Measurements from ENCODE around the gene STRBP.
A peak's percentile ranks its signal among the peaks of the same experiment; 100 is the strongest.
"Not testable (repeated sequence)": the region's sequence is repeated elsewhere in the genome, so short reads cannot be mapped to it uniquely, and the experiment has no call there.

The STRBP gene

DNA sequence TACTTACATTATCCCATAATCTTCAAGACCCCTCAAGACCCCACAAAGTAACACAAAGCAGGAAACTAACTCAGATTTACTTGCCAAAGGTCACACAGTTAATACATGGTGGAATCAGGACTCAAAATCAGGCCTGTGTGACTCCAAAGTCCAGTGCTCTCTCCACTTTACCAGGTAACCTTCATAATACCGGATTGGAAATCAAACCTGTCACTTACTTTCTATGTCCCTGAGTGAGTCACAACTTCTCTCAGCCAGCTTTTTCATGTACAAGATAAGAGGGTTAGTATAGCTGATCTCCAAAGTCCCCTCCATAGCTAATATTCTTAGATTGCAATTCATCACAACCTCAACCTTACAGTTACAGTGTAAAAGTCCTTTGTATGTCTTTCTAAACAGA, 17.1 kb downstream of the STRBP start:
- no peak for DNase-seq (ENCODE audit: low read depth in 1 of 2, low spot score in 1 of 2)

DNA sequence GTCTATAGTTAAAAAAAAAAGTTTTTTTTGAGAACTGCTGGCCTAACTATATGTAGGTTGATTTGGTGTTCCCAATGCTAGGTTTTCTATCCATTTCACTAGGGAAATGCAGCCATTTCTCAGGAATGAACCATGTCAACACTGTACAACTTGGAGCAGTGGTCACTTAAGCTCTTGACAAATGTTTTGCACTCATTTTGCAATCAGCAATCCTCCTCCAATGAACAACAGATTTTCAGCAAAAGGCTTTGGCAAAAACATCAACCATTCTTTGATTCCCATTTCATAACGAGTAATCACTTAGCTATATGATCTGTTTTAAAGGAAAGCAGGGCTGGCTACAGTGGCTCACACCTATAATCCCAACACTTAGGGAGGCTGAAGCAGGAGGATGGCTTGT, 17.9 kb downstream of the STRBP start:
- no peak for DNase-seq (ENCODE audit: low read depth in 1 of 2, low spot score in 1 of 2)

DNA sequence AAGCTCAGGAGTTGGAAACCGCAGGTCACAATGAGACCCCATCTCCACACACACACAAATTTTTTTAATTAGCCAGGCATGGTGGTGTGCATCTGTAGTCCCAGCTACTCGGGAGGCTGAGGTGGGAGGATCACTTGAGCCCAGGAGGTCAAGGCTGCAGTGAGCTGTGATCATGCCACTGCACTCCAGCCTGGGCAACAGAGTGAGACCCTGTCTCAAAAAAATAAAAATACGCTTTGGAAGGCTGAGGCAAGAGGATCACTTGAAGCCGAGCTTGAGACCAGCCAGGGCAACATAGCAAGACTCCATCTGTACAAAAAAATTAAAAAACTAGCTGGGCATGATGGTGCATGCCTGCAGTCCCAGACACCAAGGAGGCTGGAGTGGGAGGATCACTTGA, 19.2 kb downstream of the STRBP start:
- not testable (repeated sequence) for DNase-seq (ENCODE audit: low read depth in 1 of 2, low spot score in 1 of 2)

DNA sequence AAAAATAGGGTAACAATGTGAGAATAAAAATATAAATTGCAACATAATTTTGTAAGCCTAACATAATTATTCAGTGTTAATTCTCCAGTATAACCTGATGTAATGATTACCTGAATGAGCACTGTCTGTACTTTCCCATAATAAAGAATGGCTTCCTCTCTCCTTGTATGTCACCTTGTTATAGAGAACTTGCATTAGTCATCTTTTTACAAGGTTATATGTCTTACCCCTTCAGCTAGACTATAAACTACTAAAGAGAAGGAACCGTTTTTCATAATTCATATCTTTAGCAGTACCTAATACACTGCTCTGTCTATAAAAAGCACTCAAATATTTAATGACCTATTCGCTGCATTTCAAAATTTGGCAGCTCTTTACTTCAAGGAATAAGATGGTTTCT, 19.8 kb downstream of the STRBP start:
- DNase-seq (ENCODE audit: low read depth in 1 of 2, low spot score in 1 of 2): no peak

DNA sequence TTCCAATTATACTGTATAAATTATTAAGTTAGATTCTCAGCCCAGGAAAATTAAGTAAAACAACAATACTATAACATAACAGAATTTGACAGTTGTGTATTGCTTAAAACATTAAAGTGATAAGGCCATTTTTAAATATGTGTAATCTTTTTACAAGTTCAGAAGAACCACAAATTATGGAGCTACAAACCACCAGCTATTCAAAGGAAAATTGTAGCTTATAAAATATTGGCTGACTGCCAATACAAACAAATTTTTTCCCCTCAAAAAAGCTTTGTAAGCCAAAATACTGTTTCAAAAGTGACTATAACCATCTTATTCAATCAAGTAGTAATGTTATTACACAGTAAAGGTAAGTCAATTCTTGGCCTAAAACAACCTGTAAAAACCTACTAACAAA, 21.9 kb downstream of the STRBP start:
- DNase-seq (ENCODE audit: low read depth in 1 of 2, low spot score in 1 of 2): no peak

DNA sequence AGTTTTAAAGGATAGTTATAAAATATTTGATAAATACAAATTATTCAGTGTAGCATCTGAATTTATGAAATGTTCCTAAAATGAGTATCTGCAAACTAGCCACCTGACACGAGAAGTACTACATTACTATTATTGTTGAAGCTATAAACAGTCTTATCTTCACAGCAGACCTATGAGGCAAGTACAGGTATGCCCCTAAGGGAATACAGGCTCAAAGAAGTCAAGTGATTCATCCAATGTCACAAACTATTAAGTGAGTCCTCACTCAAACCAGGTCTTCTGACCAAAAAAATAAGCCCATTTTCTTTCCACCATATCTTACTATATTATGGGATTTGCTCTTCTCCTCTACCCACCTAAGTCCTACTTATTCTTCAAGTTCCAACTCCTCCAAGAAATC, 28.7 kb downstream of the STRBP start:
- DNase-seq (ENCODE audit: low read depth in 1 of 2, low spot score in 1 of 2): no peak

DNA sequence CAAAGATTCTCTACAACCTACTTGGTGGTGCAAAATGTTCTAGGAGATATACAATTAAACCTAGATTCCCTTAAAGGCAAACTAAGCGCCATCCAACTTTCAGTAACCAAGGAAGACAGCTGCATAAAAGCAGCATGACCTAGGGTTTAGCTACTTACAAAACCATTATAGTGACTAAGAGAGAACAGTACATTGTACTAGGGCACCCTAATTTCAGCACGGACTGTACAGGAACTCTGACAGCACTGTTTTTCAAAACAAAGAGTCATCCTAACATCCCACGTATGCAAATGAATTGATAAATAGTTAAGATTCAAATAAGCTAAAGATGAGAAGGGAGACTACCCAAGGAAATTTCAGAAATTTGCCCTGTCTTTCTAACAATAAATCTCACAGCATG, 30.0 kb downstream of the STRBP start:
- DNase-seq (ENCODE audit: low read depth in 1 of 2, low spot score in 1 of 2): no peak

DNA sequence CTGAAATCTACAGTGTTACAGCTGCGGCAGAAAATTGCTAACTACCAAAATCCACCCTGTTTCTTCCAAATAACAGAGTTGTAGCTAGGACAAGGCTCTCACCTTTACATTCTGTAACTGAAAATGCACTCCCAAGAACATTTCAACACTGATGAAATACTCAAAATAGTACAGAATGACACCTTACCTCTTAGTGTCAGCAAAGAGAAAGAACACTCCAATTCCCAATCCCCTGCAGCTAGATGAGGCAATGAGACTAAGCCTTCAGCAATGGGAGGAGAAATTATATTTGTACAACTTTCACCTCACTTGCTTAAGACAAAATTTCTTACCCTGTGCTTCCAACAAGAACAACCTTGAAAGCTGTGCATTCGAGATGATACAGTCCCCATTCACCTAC, 31.2 kb downstream of the STRBP start:
- no peak for DNase-seq (ENCODE audit: low read depth in 1 of 2, low spot score in 1 of 2)

DNA sequence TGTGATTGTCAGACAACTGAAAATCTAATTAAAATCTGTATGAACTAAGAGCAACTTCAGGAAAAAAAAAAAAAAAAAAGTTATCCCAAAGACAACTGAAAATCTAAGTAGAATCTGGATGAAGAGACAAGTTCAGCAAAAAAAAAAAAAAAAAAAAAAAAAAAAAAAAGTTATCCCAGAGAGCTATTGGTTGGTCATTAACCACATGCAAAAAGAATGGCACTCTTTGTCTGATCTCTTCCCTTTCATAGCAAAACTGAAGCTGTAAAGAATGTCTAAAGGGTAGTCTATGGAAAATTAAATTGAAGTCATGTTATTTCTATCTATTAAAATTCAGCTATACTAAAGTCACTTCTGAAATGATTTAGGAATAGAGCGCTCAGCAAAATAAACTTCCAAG, 32.9 kb downstream of the STRBP start:
- no peak for DNase-seq (ENCODE audit: low read depth in 1 of 2, low spot score in 1 of 2)

DNA sequence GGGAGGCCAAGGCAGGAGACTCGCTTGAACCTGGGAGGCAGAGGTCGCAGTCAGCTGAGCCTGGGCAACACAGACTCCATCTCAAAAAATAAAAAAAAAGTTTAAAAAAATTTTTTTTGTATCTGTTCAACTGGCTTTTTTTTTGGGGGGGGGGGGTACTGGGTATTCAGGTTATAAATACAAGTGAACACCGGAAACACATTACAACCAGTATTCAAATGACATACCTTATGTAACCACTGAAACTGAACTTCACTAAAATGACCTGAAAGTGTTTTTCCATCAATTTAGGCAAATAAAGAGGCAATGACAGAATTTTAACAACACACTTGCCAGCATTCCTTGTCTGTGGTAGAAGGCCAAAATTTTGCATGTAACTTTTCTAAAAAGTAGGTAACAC, 33.5 kb downstream of the STRBP start:
- DNase-seq (ENCODE audit: low read depth in 1 of 2, low spot score in 1 of 2): no peak

DNA sequence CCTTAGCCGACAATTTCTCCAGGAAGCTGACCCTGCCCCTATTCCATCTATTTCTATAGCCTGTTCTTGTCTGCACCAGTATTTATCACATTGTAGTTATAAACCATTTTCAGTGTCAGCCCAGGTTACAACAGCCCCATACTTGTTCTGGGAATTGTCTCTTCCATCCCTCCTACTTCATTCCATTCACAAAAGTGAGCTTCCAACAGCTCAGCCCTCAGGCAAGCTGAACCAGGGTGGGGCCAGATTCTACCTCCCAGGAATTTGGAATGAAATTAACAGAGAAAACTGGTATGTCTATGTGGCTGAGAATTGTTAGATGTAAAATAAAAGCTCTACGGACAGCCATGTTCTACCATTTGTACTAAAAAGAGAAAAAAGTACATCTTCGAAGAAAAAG, 36.1 kb downstream of the STRBP start:
- no peak for DNase-seq (ENCODE audit: low read depth in 1 of 2, low spot score in 1 of 2)

DNA sequence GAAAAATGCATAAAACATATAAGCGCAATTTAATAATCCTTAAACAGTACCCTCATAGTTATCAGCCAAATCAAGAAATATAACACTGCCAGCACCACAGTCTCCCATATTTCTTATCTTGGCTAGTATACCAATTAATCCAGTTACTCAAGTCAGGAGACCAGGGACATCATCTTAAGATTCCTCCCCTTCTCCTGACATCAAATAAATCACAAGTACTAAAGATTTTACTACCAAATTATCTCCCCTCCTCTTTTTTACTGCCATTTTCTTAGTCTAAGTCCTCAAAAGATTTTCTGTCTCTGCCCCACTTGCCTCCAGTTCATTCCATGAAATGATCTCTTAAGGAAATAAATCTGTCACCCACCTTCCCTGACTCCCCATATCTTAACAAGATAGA, 37.0 kb downstream of the STRBP start:
- no peak for DNase-seq (ENCODE audit: low read depth in 1 of 2, low spot score in 1 of 2)

DNA sequence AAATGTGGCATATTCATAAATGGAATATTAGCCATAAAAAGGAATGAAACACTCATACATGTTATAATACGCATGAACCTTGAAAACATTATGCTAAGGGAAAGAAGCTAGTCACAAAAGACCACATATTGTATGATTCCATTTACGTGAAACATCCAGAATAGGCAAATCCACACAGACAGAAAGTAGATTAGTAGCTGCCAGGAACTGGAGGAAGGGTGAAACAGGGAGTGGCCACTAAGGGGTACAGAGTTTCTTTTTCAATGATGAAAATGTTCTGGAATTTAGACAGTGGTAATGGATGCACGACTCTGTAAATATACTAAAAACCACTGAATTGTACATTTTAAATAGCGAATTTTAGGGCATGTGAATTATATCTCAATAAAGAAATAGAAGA, 39.4 kb downstream of the STRBP start:
- no peak for DNase-seq (ENCODE audit: low read depth in 1 of 2, low spot score in 1 of 2)

DNA sequence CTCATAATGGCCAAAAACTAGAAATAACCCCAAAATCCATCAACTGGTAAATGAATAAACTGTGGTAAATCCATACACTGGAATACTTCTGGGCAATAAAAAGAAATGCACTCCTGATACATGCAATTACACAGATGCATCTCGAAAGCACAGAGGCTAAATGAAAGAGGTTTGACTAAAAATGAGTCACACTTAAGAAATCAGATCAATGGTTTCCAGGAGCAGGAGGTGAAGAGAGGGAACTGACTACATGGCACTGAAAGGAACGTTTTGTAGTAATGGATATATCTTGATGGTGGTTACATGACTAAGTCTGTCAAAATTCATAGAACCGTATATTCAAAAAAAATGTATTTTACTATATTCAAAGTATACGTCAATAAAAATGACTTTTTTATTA, 42.4 kb downstream of the STRBP start:
- DNase-seq (ENCODE audit: low read depth in 1 of 2, low spot score in 1 of 2): no peak

DNA sequence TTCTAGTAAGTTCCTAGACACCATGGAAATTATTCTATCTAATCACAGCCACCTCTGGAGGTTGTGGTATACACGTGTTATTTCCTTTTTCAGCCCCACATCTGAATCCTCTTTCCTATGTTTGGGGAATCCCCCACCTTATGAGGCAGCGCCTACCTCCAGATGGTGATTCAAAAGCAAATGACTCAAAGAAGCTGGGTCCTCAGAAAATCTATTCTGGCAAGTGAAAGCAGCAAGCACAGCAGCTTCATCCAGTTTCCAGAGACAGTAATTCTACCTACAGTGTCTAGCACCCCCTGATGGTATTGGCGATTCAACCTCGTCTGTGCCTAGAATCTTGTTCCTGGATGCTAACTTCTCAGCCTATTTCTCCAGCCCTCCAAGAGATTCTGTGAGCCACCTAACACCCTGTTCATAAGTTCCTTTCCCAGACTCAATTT, 43.0 kb downstream of the STRBP start:
- DNase-seq (ENCODE audit: low read depth in 1 of 2, low spot score in 1 of 2): peak in 1 of 2 donors; percentile 31

DNA sequence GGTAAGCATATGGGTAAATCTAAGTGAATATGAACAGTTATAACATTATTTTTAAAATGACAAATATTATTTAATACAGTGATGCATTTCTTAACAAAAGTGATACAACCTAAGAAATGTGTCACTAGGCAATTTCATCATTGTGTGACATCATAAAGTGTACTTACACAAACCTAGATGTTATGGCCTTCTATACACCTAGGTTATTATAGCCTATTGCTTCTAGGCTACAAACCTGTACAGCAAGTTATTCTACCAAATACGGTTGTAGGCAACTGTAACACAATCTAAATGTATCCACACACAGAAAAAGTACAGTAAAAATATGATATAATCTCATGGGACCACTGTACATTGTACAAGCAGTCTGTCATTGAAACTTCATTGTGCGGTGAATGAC, 48.3 kb downstream of the STRBP start:
- no peak for DNase-seq (ENCODE audit: low read depth in 1 of 2, low spot score in 1 of 2)

DNA sequence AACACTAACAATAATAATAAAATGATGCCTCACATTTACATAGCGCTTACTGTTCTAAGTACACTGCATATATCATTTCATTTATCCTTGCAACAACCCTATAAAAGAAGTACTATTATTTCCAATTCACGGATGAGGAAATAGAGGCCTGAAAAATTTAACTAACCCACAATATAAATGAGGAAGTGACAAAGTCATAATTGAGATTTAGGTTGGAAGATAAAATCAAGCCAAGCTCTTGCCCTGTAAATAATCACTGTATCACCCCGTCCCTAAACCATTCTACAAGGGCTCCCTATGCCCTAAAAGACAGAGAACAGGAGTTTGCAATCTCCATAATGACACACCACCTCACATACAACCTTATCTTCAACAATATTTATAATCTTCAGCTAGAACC, 49.6 kb downstream of the STRBP start:
- DNase-seq (ENCODE audit: low read depth in 1 of 2, low spot score in 1 of 2): no peak

DNA sequence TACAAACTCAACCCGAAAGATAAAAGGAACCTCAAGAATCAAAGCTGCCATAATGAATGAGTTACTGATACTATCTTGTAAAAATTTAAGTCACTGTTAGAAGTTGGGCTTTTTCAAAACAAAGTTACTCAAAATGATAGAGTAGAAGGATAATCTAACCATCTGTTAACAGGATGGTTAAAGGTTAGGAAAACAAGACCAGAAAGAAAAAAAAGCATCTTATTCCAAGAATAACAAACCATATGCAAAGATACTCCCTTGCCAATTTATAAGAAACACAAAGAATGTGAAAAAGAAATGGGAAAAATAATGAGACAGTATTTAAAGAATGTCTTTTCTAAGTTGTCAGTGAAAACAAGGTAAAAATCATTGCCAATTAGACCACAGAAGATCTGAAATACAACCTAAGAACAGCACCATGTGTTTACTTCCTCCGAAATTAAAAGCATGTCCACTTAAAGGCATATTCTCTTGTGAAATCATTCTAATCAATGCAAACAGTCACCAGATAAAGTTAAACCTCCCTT, 51.2 kb downstream of the STRBP start:
- DNase-seq (ENCODE audit: low read depth in 1 of 2, low spot score in 1 of 2): no peak

DNA sequence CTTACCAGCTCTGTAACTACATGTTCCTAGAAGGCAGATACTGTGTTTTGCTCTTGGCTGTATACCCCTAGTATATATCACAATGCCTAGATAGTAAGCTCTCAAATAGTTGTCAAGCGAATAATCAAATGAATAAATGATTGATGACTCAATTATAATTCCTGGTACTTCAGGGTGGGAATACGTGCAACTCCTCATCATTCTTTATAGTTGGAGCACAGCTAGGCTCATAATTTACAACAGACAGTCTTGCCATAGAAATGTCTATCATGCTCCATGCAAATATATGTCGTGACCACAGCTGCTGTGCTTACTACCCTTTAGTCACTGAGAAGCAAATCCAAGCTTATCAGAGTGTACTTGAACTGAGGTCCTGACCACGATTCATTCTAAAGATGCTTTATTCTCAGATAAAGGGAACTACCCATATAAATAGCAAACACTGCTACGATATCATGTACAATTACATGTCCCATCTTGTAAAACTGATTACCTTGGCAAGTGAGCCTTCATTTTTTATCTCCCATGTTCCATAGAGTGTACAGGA, 52.1 kb downstream of the STRBP start:
- DNase-seq (ENCODE audit: low read depth in 1 of 2, low spot score in 1 of 2): no peak

DNA sequence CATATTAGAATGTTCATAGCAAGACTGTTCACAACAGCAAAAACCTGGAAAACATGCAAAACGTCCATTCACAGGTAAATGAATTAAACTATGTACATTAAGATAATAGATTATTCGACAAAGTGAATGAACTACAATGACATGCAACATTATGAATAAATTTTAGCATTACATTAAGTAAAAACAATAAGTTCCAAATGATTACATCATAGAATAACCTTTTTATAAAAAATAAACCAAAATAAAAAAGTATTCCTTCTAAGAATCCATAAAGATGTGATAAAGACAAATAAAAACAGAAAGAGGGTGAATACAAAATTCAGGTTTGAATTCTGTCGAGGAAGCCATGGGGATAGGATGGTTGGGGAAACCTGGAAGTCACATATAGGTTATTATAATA, 57.3 kb downstream of the STRBP start:
- no peak for DNase-seq (ENCODE audit: low read depth in 1 of 2, low spot score in 1 of 2)

DNA sequence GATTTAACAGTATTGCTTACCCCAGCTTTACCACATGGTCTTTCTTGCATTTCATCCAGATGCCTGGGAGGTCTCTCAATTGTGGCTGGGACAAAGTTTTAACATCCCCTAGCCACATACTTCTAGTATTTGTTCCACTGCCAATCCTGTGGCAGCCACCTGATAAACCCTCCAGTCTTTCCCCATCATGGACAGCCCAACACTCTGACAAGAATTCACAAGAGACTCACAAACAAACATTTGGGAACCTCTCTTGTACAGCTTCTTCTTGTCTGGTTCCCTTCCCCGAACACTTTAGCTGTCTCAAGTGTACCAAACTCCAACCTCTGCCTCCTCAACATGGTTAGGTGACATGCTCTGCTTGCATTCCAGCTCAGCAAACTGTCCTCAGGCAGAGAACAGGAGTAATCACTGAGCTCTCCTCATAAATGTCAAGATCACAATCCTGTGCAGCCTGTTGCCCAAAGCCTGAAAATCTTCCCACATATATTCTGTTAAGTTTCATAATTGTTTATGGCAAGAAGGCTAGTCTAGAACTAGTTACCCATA, 59.7 kb downstream of the STRBP start:
- no peak for DNase-seq (ENCODE audit: low read depth in 1 of 2, low spot score in 1 of 2)

DNA sequence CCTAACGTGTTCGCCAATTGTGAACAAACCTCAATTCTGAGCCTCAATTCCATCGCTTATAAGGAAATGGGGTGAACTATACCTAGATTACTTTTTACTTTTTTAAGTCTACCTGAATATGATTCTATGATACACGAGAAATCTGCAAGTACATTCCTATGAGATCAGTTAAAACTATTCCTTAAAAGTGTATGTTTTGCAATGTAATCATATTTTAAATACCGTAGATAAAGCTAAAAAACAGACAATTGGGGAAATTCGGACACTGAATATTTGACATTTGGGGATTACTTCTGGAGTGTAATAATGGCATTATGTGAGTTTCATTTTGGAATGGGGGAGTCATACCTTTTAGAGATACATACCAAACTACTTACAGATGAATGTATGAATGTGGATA, 62.3 kb downstream of the STRBP start:
- DNase-seq (ENCODE audit: low read depth in 1 of 2, low spot score in 1 of 2): no peak

DNA sequence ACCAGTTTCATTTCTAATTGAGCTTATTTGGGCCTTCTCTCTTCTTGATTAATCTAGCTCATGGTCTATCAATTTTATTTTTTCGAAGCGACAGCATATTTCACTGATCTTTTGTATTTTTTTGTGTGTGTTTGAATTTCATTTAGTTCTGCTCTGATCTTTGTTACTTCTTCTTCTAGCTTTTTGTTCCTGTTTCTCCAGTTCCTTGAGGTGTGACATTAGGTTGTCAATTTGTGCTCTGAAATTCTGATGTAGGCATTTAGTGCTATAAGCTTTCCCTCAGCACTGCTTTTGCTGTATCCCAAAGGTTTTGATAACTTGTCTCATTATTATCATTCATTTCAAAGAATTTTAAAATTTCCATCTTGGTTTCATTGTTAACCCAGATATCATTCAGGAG, 67.3 kb downstream of the STRBP start:
- DNase-seq (ENCODE audit: low read depth in 1 of 2, low spot score in 1 of 2): no peak
